ENCODE results near the gene GNMT. TPM values are rescaled to one million over a fixed set of nuclear protein-coding genes. Genes with fewer than 3 reads are reported as not detected.

Gene GNMT
- polyA plus RNA-seq, 1 of the 3 experiments (the other 2 are of a cell fraction) = 2.0 TPM

DNA sequence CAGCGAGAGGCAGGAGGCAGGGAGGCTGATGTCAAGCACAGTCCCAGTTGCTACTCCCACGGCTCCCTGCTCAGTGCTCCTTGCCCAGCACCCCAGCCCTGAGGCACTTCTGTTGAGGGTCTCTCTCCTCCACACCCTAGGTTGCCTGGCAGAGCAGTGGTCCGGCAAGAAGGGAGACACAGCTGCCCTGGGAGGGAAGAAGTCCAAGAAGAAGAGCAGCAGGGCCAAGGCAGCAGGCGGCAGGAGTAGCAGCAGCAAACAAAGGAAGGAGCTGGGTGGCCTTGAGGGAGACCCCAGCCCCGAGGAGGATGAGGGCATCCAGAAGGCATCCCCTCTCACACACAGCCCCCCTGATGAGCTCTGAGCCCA is 22.1 kb upstream of the GNMT start (continued):
- TF ChIP-seq ELF1 (IDR thresholded peaks at IDR 0.05) (no peak), SIN3A (IDR thresholded peaks at IDR 0.05; ENCODE audit: borderline replicate concordance, low read depth, low read length) (no peak), FOXJ3 (CRISPR knock-in tag; IDR thresholded peaks at IDR 0.05) (no peak)
- TF ChIP-seq, protein P1, sequence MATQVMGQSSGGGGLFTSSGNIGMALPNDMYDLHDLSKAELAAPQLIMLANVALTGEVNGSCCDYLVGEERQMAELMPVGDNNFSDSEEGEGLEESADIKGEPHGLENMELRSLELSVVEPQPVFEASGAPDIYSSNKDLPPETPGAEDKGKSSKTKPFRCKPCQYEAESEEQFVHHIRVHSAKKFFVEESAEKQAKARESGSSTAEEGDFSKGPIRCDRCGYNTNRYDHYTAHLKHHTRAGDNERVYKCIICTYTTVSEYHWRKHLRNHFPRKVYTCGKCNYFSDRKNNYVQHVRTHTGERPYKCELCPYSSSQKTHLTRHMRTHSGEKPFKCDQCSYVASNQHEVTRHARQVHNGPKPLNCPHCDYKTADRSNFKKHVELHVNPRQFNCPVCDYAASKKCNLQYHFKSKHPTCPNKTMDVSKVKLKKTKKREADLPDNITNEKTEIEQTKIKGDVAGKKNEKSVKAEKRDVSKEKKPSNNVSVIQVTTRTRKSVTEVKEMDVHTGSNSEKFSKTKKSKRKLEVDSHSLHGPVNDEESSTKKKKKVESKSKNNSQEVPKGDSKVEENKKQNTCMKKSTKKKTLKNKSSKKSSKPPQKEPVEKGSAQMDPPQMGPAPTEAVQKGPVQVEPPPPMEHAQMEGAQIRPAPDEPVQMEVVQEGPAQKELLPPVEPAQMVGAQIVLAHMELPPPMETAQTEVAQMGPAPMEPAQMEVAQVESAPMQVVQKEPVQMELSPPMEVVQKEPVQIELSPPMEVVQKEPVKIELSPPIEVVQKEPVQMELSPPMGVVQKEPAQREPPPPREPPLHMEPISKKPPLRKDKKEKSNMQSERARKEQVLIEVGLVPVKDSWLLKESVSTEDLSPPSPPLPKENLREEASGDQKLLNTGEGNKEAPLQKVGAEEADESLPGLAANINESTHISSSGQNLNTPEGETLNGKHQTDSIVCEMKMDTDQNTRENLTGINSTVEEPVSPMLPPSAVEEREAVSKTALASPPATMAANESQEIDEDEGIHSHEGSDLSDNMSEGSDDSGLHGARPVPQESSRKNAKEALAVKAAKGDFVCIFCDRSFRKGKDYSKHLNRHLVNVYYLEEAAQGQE (IDR thresholded peaks at IDR 0.05; ENCODE audit: low read depth, low read length) = no peak
- TF ChIP-seq, protein P2, sequence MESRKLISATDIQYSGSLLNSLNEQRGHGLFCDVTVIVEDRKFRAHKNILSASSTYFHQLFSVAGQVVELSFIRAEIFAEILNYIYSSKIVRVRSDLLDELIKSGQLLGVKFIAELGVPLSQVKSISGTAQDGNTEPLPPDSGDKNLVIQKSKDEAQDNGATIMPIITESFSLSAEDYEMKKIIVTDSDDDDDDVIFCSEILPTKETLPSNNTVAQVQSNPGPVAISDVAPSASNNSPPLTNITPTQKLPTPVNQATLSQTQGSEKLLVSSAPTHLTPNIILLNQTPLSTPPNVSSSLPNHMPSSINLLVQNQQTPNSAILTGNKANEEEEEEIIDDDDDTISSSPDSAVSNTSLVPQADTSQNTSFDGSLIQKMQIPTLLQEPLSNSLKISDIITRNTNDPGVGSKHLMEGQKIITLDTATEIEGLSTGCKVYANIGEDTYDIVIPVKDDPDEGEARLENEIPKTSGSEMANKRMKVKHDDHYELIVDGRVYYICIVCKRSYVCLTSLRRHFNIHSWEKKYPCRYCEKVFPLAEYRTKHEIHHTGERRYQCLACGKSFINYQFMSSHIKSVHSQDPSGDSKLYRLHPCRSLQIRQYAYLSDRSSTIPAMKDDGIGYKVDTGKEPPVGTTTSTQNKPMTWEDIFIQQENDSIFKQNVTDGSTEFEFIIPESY (IDR thresholded peaks at IDR 0.05; ENCODE audit: borderline replicate concordance, low read depth) = no peak
- TF ChIP-seq, protein P3, sequence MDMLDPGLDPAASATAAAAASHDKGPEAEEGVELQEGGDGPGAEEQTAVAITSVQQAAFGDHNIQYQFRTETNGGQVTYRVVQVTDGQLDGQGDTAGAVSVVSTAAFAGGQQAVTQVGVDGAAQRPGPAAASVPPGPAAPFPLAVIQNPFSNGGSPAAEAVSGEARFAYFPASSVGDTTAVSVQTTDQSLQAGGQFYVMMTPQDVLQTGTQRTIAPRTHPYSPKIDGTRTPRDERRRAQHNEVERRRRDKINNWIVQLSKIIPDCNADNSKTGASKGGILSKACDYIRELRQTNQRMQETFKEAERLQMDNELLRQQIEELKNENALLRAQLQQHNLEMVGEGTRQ (IDR thresholded peaks at IDR 0.05; ENCODE audit: borderline replicate concordance, low read depth, low read length) = no peak

DNA sequence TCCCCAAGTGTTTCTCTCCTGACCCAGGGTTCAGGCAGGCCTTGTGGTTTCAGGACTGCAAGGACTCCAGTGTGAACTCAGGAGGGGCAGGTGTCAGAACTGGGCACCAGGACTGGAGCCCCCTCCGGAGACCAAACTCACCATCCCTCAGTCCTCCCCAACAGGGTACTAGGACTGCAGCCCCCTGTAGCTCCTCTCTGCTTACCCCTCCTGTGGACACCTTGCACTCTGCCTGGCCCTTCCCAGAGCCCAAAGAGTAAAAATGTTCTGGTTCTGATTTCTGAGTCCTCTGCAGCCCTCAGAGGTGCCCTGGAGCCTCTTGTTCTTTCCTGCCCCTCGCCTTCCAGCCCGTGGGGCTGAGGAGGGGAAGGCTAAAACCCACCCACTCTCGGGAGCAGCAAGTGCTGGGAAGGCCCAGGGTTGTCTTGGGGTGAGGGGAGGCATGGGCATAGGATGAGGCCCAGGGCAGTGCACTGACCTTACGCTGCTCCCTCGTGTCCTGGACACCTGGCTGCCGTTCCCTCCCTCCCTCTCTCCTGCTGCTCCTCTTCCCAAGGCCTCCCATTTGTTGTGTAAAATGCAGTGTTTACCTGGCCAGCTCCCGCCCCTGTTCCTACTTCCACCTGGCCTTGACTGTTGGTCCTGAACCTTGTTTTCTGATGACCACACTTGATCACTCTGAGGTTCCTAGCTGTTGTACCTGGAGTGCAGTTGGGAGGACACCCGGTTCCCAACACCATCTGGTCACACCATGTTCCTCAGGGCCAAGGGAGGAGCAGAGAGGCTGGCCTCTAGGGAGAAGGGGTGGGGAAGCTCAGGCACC is 21.4 kb upstream of the GNMT start:
- no peak for DNase-seq
- Histone ChIP-seq H3K4me1 (ENCODE audit: control insufficient read depth in 1 of 2, insufficient read depth in 2 of 2, low read depth in 1 of 2, low read length in 1 of 2) (no peaks in the 10 kb centered on the region; a peak in 1 of 4 replicates), H3K9me3 (no peaks in the 10 kb centered on the region), H3K79me2 (ENCODE audit: insufficient read depth) (peaks cover 9% of the 10 kb centered on the region), H2AFZ (ENCODE audit: low read depth) (no peak overlapping the region), H3K4me3 (ENCODE audit: low read depth in 2 of 2, low read length in 1 of 2) (no peak overlapping the region), H3K27me3 (ENCODE audit: insufficient read depth) (no peaks in the 10 kb centered on the region), H4K20me1 (ENCODE audit: insufficient read depth) (no peaks in the 10 kb centered on the region; the same call in 1 of the 2 replicates), H3K36me3 (replicated peaks in 1 of 2; ENCODE audit: control insufficient read depth in 1 of 2, insufficient read depth in 2 of 2, low read length in 1 of 2) (peaks cover 36 to 39% of the 10 kb centered on the region in 2 experiments), H3K9ac (no peak overlapping the region), H3F3A (replicated peaks; ENCODE audit: insufficient read depth) (no peaks in the 10 kb centered on the region), H3K27ac (ENCODE audit: low read depth in 2 of 2, low read length in 1 of 2) (no peak overlapping the region), H3K9me2 (no peaks in the 10 kb centered on the region), H3K4me2 (no peak overlapping the region)
- WGBS (ENCODE audit: low lambda C conversion rate) = 93% methylated on average over 8 of the region's 9 CpGs
- ChIA-PET CTCF (no interaction called here), POLR2A (interaction anchor here (1.5 kb wide), 1 partner anchor 9 kb away, joined by 4 read pairs; the partner anchor contains the start of gene CNPY3)
- TF ChIP-seq YY1 (IDR thresholded peaks at IDR 0.05; ENCODE audit: low read depth) (no peak), EZH2phosphoT487 (IDR thresholded peaks at IDR 0.05; ENCODE audit: borderline replicate concordance, low read depth) (no peak), CHD2 (IDR thresholded peaks at IDR 0.05; ENCODE audit: low read length, partially characterized antibody) (no peak), FOXM1 (IDR thresholded peaks at IDR 0.05; ENCODE audit: low read depth) (no peak)
- TF ChIP-seq, protein P4, sequence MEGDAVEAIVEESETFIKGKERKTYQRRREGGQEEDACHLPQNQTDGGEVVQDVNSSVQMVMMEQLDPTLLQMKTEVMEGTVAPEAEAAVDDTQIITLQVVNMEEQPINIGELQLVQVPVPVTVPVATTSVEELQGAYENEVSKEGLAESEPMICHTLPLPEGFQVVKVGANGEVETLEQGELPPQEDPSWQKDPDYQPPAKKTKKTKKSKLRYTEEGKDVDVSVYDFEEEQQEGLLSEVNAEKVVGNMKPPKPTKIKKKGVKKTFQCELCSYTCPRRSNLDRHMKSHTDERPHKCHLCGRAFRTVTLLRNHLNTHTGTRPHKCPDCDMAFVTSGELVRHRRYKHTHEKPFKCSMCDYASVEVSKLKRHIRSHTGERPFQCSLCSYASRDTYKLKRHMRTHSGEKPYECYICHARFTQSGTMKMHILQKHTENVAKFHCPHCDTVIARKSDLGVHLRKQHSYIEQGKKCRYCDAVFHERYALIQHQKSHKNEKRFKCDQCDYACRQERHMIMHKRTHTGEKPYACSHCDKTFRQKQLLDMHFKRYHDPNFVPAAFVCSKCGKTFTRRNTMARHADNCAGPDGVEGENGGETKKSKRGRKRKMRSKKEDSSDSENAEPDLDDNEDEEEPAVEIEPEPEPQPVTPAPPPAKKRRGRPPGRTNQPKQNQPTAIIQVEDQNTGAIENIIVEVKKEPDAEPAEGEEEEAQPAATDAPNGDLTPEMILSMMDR (IDR thresholded peaks at IDR 0.05) = no peak
- TF ChIP-seq, protein P5, sequence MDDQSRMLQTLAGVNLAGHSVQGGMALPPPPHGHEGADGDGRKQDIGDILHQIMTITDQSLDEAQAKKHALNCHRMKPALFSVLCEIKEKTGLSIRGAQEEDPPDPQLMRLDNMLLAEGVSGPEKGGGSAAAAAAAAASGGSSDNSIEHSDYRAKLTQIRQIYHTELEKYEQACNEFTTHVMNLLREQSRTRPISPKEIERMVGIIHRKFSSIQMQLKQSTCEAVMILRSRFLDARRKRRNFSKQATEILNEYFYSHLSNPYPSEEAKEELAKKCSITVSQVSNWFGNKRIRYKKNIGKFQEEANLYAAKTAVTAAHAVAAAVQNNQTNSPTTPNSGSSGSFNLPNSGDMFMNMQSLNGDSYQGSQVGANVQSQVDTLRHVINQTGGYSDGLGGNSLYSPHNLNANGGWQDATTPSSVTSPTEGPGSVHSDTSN (IDR thresholded peaks at IDR 0.05) = no peak
- TF ChIP-seq, protein P6, sequence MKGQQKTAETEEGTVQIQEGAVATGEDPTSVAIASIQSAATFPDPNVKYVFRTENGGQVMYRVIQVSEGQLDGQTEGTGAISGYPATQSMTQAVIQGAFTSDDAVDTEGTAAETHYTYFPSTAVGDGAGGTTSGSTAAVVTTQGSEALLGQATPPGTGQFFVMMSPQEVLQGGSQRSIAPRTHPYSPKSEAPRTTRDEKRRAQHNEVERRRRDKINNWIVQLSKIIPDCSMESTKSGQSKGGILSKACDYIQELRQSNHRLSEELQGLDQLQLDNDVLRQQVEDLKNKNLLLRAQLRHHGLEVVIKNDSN (IDR thresholded peaks at IDR 0.05; ENCODE audit: borderline replicate concordance, low read depth) = no peak

Measured in SK-N-SH (cell line).